A673 (cell line): ENCODE results near the gene SERPINF2. TPM values are rescaled to one million over a fixed set of nuclear protein-coding genes. Genes with fewer than 3 reads are reported as not detected.
"Not testable (repeated sequence)": the region's sequence is repeated elsewhere in the genome, so short reads cannot be mapped to it uniquely, and the experiment has no call there.

Experiments used
- BruUV-seq: library from RNA; stranded (reverse); fragments of 400-500 nt; replicated peaks from 2 replicates; lab custom pipeline; 2021; lab: Mats Ljungman, UMichigan
- CTCF ChIA-PET: fragments of 300-600 bp; sonication (Branson Sonifier 250); formaldehyde crosslinking; loops from one replicate; lab custom pipeline; 2022; ENCODE audit warnings: antibody characterized with exemption; lab: Charles Lee
- POLR2A ChIA-PET: fragments of 300-600 bp; sonication (Branson Sonifier 250); formaldehyde crosslinking; loops from one replicate; lab custom pipeline; 2022; ENCODE audit warnings: antibody characterized with exemption; ENCODE audit not compliant: low non-redundant PET; lab: Charles Lee
- DNase-seq: peaks from one replicate; pipeline ENCODE4 v3.0.0-alpha.2; 2015; ENCODE audit warnings: low spot score
- H3K27ac ChIP-seq: fragments of 200-600 bp; sonication (generic); 2 replicates; pipeline ENCODE4 v1.5.1; 2016; ENCODE audit warnings: mixed run types, low read depth, mild to moderate bottlenecking, mixed read lengths, antibody characterized with exemption, low read length; ENCODE audit not compliant: poor library complexity, severe bottlenecking
- H3K27me3 ChIP-seq: fragments of 200-600 bp; sonication (generic); replicated peaks from 2 replicates; pipeline ENCODE4 v1.6.1; 2017; ENCODE audit warnings: mixed run types, low read depth, mild to moderate bottlenecking, mixed read lengths, antibody characterized with exemption, low read length; ENCODE audit not compliant: insufficient read depth, poor library complexity
- H3K36me3 ChIP-seq: fragments of 200-600 bp; sonication (generic); 2 replicates; pipeline ENCODE4 v1.6.1; 2016; ENCODE audit warnings: mixed run types, mild to moderate bottlenecking, mixed read lengths, antibody characterized with exemption, low read length; ENCODE audit not compliant: insufficient read depth, poor library complexity, severe bottlenecking
- H3K4me1 ChIP-seq: fragments of 200-600 bp; sonication (generic); 2 replicates; pipeline ENCODE4 v1.6.1; 2017; ENCODE audit warnings: mixed run types, mild to moderate bottlenecking, mixed read lengths, antibody characterized with exemption, low read length; ENCODE audit not compliant: insufficient read depth, poor library complexity, severe bottlenecking
- H3K4me3 ChIP-seq: fragments of 200-600 bp; sonication (generic); 2 replicates; pipeline ENCODE4 v1.5.1; 2016; ENCODE audit warnings: low read depth, mixed run types, mild to moderate bottlenecking, mixed read lengths, low read length; ENCODE audit not compliant: poor library complexity, severe bottlenecking
- H3K9me3 ChIP-seq: fragments of 200-600 bp; sonication (generic); 2 replicates; pipeline ENCODE4 v1.6.1; 2016; ENCODE audit warnings: mixed run types, low read depth, mild to moderate bottlenecking, mixed read lengths, antibody characterized with exemption, low read length; ENCODE audit not compliant: poor library complexity, severe bottlenecking
- EZH2 ChIP-seq: fragments of 200-600 bp; sonication (generic); IDR thresholded peaks from 2 replicates; pipeline ENCODE4 v1.6.1; 2017; ENCODE audit warnings: borderline replicate concordance, low read depth, mild to moderate bottlenecking, mixed read lengths, antibody characterized with exemption, low read length; ENCODE audit not compliant: poor library complexity, severe bottlenecking
- intact Hi-C: fragments of 100-400 bp; cut with micrococcal nuclease; formaldehyde crosslinking; loops from one replicate; pipeline ENCODE4 v1.10.0; 2022; ENCODE audit not compliant: unreplicated experiment
- total RNA-seq: library from RNA; stranded (reverse); gene quantifications from 2 replicates; pipeline ENCODE4 v1.2.3, GENCODE V29; 2021
- TF ChIP-seq, protein P1 (sequence below): fragments of 300-800, 200-600 bp; sonication (generic); conservative IDR thresholded peaks from 2 replicates; pipeline ENCODE4 v1.5.1; 2017; ENCODE audit warnings: low read depth, mild to moderate bottlenecking, antibody characterized with exemption, low read length, moderate library complexity, mixed read lengths

SERPINF2 gene
- total RNA-seq, 1 experiment from 2014 or later = 0.37 TPM

DNA sequence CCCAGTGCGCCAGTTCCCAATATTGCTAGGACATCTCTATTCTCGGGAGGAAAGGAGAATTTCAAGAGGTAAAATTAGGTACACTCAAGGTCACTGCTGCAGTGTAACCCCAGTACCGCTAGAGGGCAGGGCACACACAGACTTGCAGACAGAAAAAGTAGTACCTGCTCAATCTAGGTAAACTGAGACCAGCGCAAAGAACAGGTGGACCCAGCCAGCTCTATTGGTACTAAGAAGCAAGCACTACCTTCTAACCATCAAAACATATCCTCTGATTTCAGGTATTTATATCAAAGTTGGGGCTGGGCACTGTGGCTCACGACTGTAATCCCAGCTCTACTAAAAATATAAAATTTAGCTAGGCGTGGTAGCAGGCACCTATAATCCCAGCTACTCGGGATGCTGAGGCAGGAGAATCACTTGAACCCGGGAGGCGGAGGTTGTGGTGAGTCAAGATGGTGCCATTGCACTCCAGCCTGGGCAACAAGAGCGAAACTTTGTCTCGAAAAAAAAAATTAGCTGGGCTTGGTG, 21.8 kb upstream of the SERPINF2 start:
- ChIA-PET CTCF (interaction anchor here (0.9 to 1.4 kb wide), 2 partner anchors 63 to 143 kb away, joined by 3 to 10 read pairs; no protein-coding TSS in a partner anchor), POLR2A (no interaction called here)
- H3K9me3 ChIP-seq = no peaks in the 10 kb centered on the region
- H3K4me3 ChIP-seq = peak overlapping the region; percentile 9
- peak; percentile 69 for DNase-seq
- no peaks in the 10 kb centered on the region for H3K27me3 ChIP-seq
- BruUV-seq = no TSS peak
- intact Hi-C loops = loop anchor here (5.0 kb wide), 1 partner anchor 41 kb away; the partner anchor contains the start of gene SERPINF1
- H3K36me3 ChIP-seq = no peaks in the 10 kb centered on the region
- H3K4me1 ChIP-seq = peaks cover 12% of the 10 kb centered on the region
- no peak overlapping the region for H3K27ac ChIP-seq
- TF ChIP-seq EZH2 = no peak
- TF ChIP-seq, protein P1, sequence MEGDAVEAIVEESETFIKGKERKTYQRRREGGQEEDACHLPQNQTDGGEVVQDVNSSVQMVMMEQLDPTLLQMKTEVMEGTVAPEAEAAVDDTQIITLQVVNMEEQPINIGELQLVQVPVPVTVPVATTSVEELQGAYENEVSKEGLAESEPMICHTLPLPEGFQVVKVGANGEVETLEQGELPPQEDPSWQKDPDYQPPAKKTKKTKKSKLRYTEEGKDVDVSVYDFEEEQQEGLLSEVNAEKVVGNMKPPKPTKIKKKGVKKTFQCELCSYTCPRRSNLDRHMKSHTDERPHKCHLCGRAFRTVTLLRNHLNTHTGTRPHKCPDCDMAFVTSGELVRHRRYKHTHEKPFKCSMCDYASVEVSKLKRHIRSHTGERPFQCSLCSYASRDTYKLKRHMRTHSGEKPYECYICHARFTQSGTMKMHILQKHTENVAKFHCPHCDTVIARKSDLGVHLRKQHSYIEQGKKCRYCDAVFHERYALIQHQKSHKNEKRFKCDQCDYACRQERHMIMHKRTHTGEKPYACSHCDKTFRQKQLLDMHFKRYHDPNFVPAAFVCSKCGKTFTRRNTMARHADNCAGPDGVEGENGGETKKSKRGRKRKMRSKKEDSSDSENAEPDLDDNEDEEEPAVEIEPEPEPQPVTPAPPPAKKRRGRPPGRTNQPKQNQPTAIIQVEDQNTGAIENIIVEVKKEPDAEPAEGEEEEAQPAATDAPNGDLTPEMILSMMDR = peak; percentile 98

DNA sequence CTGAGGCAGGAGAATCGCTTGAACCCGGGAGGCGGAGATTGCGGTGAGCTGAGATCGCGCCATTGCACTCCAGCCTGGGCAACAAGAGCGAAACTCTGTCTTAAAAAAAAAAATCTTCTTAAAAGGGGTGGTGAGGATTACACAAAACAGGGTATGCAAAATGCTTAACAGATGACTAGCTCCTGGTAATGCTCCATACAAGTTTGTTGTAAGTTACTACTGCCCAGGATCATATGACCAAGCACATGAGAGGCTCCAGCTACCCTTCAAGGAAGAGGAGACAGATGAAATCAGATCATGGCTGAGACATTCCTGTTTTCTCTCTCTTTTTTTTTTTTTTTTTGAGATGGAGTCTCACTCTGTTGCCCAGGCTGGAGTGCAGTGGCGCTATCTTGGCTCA, 20.6 kb upstream of the SERPINF2 start:
- intact Hi-C loops = loop anchor here (1.0 to 5.0 kb wide), 2 partner anchors 40 to 62 kb away; partner anchors contain the start of gene SERPINF1

DNA sequence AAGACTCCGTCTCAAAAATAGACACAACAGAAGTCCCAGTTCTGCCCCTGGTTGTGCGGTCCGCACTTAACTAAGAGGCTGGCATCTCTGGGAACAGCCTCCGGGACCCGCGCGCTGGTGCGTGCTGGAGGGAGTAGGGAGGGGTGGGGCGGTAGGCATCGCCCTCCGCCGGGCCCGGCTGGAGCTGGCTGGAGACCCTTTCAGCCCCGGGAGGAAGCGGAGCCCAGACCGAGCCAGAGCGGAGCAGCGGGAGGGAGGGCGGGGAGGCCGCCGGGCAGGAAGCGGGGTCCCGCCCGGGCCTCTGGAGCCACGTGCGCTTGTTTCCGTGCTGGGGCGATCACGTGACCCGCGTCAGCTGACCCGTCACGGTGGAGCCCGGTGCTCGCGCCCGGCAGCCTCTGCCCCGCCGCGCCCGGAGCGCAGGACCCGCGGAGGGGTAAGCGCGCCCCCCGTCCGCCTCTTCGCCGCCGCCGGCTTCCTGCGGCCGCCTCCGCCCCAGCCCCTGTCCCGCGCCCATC, 18.3 kb upstream of the SERPINF2 start, which contains the start of gene WDR81:
Gene WDR81, plus strand, starts transcription at position 354 of the 518 bp plus-strand sequence. CDS start 256 bp downstream, outside the sequence.
- H3K27ac ChIP-seq = peak within 1 kb of the TSS; percentile 65
- H3K9me3 ChIP-seq = no peaks in the 10 kb centered on the region
- no peaks in the 10 kb centered on the region for H3K36me3 ChIP-seq
- TF ChIP-seq, protein P1 = no peak
- TF ChIP-seq EZH2 = no peak
- H3K4me3 ChIP-seq = peak within 1 kb of the TSS; percentile 71
- no peaks in the 10 kb centered on the region for H3K27me3 ChIP-seq
- DNase-seq = peak; percentile 89
- peaks cover 3% of the 10 kb centered on the region for H3K4me1 ChIP-seq
- ChIA-PET CTCF (interaction anchor here (0.5 kb wide), 1 partner anchor 157 kb away, joined by 4 read pairs; no protein-coding TSS in a partner anchor), POLR2A (no interaction called here)
- intact Hi-C loops = loop anchor here (5.0 kb wide), 1 partner anchor 38 kb away; the partner anchor contains the start of gene SERPINF1
- no TSS peak for BruUV-seq

More for the DNA sequence above, 20.6 kb upstream of the SERPINF2 start:
- BruUV-seq, H3K27me3 ChIP-seq, H3K9me3 ChIP-seq, H3K4me3 ChIP-seq, H3K27ac ChIP-seq, H3K36me3 ChIP-seq, DNase-seq: not testable (repeated sequence)
- ChIA-PET CTCF (interaction anchor here (0.7 to 1.4 kb wide), 3 partner anchors 62 to 158 kb away, joined by 3 to 10 read pairs (median 5); no protein-coding TSS in a partner anchor), POLR2A (interaction anchor here (0.6 kb wide), 1 partner anchor 244 kb away, joined by 4 read pairs; no protein-coding TSS in a partner anchor)
- peaks cover 12% of the 10 kb centered on the region for H3K4me1 ChIP-seq
